Natural killer cell treated with Interleukin-12 subunit alpha and Interleukin-12 subunit beta and Interleukin-15 and Interleukin-18, amount 100 ng/mL, for 72 hours (primary cell): ENCODE results near the gene ANKDD1A. TPM values are rescaled to one million over a fixed set of nuclear protein-coding genes. Genes with fewer than 3 reads are reported as not detected.

Experiments
- ATAC-seq, 2 donors: fragments of 150-1000 bp; cut with Tn5 transposase in 1 of 2; sonication (Bioruptor Pico), chemical (Tn5 transposase) in 1 of 2; 2 replicates each; pipeline ENCODE4 v1.10.0; 2021
- DNase-seq: peaks from one replicate; pipeline ENCODE4 v3.0.0; 2022; ENCODE audit warnings: low spot score
- H3K27ac Mint-ChIP-seq, 2 donors: 1 replicate in 1 of 2; 2 replicates in 1 of 2; pipeline ENCODE4 v1.8.0; 2022; ENCODE audit warnings: mixed read lengths in 2 of 2, mild to moderate bottlenecking in 1 of 2, moderate library complexity in 1 of 2
- H3K27me3 Mint-ChIP-seq, 2 donors: 1 replicate in 1 of 2; 2 replicates in 1 of 2; pipeline ENCODE4 v1.8.0; 2022; ENCODE audit warnings: mixed read lengths in 2 of 2
- H3K36me3 Mint-ChIP-seq: one replicate; pipeline ENCODE4 v1.8.0; 2022; ENCODE audit warnings: mixed read lengths
- H3K4me1 Mint-ChIP-seq, 2 donors: 1 replicate in 1 of 2; 2 replicates in 1 of 2; pipeline ENCODE4 v1.8.0; 2022; ENCODE audit warnings: low read depth in 2 of 2, mixed read lengths in 2 of 2, mild to moderate bottlenecking in 1 of 2
- H3K4me3 Mint-ChIP-seq: one replicate; pipeline ENCODE4 v1.8.0; 2022; ENCODE audit warnings: mixed read lengths
- H3K9me3 Mint-ChIP-seq: 2 replicates; pipeline ENCODE4 v1.8.0; 2022; ENCODE audit warnings: mixed read lengths
- total RNA-seq, 2 donors: library from RNA; stranded (reverse); gene quantifications; one replicate each; pipeline ENCODE4 v1.2.3, GENCODE V29; 2022

Gene ANKDD1A
- total RNA-seq, 2 donors from 2014 or later, result 3.1 to 5.0 TPM

DNA sequence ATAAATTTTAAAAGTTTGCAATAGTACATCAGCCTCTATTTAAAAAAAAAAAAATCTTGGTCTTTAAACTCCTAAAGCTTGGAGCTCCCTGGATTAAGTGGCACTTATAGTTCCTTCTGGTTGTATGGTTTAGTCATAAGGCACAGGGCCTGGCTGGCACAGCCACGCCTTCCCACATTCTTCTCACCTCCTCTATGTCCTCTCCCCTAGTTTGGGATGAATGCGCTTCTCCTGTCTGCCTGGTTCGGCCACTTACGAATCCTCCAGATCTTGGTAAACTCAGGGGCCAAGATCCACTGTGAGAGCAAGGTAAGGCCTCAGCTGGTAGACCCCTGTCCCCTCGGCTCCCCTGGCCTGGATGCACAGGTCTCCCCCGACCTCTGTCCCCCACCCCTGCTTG lies 10.0 kb downstream of the ANKDD1A start:
- no peaks in the 10 kb centered on the region for H3K36me3 Mint-ChIP-seq
- no peak for ATAC-seq
- no peak overlapping the region for H3K27ac Mint-ChIP-seq
- H3K27me3 Mint-ChIP-seq, result no peaks in the 10 kb centered on the region
- H3K4me3 Mint-ChIP-seq, result no peak overlapping the region
- H3K9me3 Mint-ChIP-seq, result no peaks in the 10 kb centered on the region
- H3K4me1 Mint-ChIP-seq, result peaks cover 0 to 7% of the 10 kb centered on the region in 2 donors
- no peak for DNase-seq

DNA sequence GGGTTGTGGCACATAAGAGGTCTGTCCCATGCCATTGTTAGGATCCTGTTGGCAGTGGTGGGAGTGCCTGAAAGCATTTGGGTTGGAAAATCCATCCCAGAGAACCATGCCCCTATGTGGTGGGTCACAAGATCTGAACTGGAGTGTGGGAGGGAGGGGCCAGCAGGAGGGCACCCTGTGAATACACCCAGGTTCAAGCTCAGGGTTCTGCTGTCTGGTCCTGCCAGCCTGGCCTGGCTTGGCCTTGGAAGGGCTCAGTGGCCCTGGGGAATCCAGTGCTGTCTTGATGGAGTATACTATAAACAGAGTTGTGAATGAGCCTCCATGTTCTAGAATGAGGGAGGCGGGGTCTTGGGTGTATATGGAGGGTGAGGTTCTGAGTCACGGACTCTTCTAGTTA lies 11.8 kb downstream of the ANKDD1A start:
- Mint-ChIP-seq H3K4me1 (peaks cover 0 to 9% of the 10 kb centered on the region in 2 donors), H3K9me3 (no peaks in the 10 kb centered on the region), H3K27ac (no peak overlapping the region)

DNA sequence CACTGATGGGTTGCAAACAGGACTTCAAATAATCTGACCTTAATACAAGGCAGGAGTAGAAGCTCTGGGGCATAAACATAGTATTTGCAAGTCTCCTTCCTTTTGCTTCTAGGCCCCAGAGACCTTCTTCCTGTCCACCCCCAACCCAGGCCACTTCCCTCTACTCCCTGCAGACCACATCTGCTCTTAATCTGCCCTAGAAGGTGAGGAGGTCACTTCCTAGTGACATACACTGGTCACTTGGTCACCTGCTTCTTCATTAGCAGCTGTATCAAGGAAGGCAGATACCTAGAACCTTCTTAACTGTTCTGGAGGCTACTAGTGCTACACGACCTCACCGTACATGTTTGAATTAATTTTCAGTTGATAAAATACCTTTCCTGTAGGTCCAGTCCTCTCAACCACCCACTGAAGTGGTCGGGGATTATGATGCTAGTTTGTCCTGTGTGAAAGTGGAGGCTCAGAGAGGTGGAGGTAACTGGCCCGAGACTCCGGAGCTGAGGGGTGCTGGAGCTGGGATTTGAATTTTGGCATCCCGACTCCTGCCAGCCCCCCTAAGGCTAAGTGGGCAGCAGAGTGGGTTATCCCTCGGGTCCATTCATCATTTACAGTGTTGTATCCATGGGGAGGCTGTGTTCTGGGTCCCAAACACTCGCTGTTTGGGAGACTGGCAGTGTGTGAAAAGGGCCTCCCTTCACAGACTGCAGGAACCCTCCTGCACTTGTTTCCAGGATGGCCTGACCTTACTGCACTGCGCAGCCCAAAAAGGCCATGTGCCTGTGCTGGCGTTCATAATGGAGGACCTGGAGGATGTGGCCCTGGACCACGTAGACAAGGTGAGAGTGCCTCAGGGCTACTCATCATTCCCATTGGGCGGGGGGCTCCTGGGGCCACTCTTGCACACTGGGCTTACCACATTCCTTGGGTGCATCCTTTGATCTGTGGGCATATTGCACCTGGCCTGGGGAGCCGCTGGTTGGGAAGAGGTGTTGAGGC lies 13.9 kb downstream of the ANKDD1A start:
- no peaks in the 10 kb centered on the region for H3K9me3 Mint-ChIP-seq
- DNase-seq, result no peak
- peaks cover 0 to 9% of the 10 kb centered on the region in 2 donors for H3K4me1 Mint-ChIP-seq
- no peak for ATAC-seq
- no peak overlapping the region for H3K27ac Mint-ChIP-seq
- no peaks in the 10 kb centered on the region for H3K36me3 Mint-ChIP-seq
- no peaks in the 10 kb centered on the region for H3K27me3 Mint-ChIP-seq
- no peak overlapping the region for H3K4me3 Mint-ChIP-seq

More for the DNA sequence above, 11.8 kb downstream of the ANKDD1A start:
- ATAC-seq, result no peak
- H3K4me3 Mint-ChIP-seq, result no peak overlapping the region
- no peak for DNase-seq
- no peaks in the 10 kb centered on the region for H3K36me3 Mint-ChIP-seq
- no peaks in the 10 kb centered on the region for H3K27me3 Mint-ChIP-seq

DNA sequence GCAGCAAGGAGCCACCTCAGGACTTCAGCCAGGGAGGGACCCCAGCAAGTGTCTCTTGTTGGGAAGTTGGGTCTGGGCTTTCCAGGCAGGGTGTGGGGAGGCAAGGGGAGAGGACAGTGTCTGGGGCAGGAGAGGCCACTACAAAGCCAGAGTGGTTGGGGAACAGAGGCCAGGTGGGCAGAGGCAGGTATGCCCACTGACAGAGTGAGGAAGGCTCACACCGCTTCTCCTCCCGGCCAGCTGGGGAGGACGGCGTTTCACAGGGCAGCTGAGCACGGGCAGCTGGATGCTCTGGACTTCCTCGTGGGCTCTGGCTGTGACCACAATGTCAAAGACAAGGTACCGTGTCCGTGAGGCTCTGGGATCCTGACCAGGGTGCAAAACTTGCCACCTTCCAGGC lies 15.0 kb downstream of the ANKDD1A start:
- Mint-ChIP-seq H3K36me3 (no peaks in the 10 kb centered on the region), H3K9me3 (no peaks in the 10 kb centered on the region), H3K27ac (no peak overlapping the region), H3K4me3 (no peak overlapping the region), H3K27me3 (no peaks in the 10 kb centered on the region), H3K4me1 (peaks cover 0 to 9% of the 10 kb centered on the region in 2 donors)
- ATAC-seq (no peak), DNase-seq (no peak)

DNA sequence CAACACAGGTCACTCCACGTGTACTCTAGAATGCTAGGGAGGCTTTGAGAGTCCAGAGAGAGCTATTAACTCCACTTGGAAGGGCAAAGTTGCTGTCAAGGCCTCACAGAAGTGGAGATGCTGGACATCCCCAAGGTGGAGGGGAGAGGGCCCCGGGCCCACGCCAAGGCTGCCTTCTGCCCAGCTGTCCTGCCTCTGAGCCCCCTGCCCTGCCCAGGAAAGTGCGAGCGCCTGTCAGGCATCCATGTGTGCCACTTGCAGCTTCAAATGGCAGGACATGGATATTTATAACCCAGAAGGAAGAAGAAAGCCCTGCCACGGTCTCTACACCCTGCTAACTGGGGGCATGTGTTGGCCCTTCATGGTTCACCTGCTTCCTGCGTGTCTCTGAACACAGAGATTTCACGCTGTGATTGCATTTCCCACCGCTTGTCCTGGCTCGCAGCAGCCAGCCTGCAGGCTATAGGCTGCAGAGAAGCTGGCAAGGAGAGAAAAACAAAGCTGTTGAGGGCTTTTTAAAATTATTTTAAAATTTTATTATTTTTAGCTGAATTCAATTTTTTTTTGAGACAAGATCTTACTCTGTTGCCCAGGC lies 17.0 kb downstream of the ANKDD1A start:
- no peaks in the 10 kb centered on the region for H3K36me3 Mint-ChIP-seq
- H3K27ac Mint-ChIP-seq, result no peak overlapping the region
- DNase-seq (no peak), ATAC-seq (no peak)
- H3K27me3 Mint-ChIP-seq, result no peaks in the 10 kb centered on the region
- peaks cover 0 to 9% of the 10 kb centered on the region in 2 donors for H3K4me1 Mint-ChIP-seq
- no peaks in the 10 kb centered on the region for H3K9me3 Mint-ChIP-seq
- no peak overlapping the region for H3K4me3 Mint-ChIP-seq

DNA sequence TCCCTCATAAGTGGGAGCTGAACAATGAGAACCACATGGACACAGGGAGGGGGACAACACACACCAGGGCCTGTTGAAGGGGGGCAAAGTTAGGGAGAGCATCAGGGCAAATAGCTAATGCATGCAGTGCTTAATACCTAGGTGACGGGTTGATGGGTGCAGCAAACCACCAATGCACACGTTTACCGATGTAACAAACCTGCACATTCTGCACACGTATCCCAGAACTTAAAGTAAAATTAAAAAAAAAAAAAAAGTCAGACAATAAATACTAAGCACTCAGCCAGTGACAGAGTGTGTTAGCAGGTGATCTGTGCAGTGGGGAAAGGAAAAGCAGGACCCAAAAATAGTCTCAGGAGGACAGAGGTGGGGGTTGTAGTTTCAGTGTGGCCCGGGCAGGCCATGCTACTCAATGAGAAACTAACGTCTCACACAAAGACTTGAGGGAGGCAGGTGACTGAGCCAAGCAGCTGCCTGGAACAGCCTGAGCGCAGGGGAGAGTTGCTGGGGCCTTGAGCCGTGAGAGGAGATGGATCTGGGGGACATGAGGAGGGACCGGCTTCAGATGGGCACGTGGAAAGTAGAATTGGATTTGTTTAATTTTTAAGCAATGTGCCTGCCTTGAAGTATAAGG lies 18.4 kb downstream of the ANKDD1A start:
- no peaks in the 10 kb centered on the region for H3K27me3 Mint-ChIP-seq

DNA sequence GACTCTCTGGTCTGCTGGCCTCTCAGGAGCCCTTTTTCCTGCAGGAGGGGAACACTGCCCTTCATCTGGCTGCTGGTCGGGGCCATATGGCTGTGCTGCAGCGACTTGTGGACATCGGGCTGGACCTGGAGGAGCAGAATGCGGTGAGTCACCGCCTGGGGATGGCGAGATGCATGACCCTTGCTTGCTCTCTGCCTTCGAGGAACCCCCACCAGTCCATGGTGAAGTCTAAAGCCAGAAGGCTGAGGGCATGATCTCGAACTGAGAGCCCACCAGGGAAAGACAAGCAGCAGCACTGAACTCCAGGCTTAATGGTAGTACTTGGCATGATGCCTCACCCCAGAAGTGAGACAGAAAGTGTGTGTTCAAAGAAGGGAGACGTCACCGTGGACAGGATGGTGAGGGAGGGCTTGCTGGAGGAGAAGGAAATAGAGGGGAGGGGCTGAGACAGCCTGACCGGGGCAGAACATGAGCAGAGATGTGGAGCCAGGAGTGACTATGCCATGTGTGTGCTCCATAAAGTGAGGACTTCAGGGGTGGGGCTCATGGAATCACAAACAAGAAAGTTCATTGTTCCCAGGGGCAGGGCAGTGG lies 19.2 kb downstream of the ANKDD1A start:
- H3K9me3 Mint-ChIP-seq, result no peaks in the 10 kb centered on the region
- peak overlapping the region in 1 of 2 donors; percentile 15 for H3K27ac Mint-ChIP-seq
- DNase-seq (no peak), ATAC-seq (no peak)
- peaks cover 0 to 4% of the 10 kb centered on the region in 2 donors for H3K4me1 Mint-ChIP-seq
- H3K4me3 Mint-ChIP-seq, result no peak overlapping the region
- H3K27me3 Mint-ChIP-seq, result no peaks in the 10 kb centered on the region
- H3K36me3 Mint-ChIP-seq, result no peaks in the 10 kb centered on the region

More for the DNA sequence above, 18.4 kb downstream of the ANKDD1A start:
- ATAC-seq, result no peak
- H3K4me3 Mint-ChIP-seq, result no peak overlapping the region
- no peak for DNase-seq
- no peaks in the 10 kb centered on the region for H3K9me3 Mint-ChIP-seq
- H3K36me3 Mint-ChIP-seq, result no peaks in the 10 kb centered on the region
- H3K4me1 Mint-ChIP-seq, result peaks cover 0 to 9% of the 10 kb centered on the region in 2 donors
- H3K27ac Mint-ChIP-seq, result no peak overlapping the region

DNA sequence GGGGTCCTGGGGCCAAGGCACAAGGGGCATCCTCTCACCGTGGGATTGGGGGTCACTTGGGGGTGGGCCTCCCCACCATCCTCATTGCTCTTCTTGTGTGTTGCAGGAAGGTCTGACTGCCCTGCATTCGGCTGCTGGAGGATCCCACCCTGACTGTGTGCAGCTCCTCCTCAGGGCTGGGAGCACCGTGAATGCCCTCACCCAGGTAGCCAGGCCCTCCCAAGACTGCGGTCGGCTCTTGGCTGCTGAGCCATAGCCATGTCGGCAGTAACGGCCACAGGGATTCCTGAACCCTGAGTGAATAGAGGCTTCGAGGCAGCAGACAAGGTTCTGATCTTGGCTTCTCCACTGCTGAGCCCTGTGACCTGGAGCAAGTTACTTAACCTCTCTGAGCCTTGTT lies 19.7 kb downstream of the ANKDD1A start:
- H3K4me3 Mint-ChIP-seq, result no peak overlapping the region
- H3K27ac Mint-ChIP-seq, result no peak overlapping the region
- H3K27me3 Mint-ChIP-seq, result no peaks in the 10 kb centered on the region
- ATAC-seq (no peak), DNase-seq (no peak)
- no peaks in the 10 kb centered on the region for H3K36me3 Mint-ChIP-seq
- peaks cover 0 to 4% of the 10 kb centered on the region in 2 donors for H3K4me1 Mint-ChIP-seq
- no peaks in the 10 kb centered on the region for H3K9me3 Mint-ChIP-seq

DNA sequence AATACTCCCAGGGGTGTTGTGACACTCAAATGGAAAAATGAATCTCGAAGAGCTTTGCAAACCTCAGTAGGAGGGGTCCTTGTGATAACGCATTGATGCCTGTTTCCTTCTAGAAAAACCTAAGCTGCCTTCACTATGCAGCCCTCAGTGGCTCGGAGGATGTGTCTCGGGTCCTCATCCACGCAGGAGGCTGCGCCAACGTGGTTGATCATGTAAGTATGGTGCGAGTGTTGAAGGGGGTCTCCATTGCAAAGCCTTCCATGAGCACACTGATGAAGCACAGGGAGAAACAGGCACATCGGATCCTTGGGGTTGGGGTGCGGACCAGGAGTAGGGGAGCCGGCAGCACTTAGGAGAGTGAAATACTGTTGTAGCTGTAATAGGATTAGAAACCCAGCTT lies 22.3 kb downstream of the ANKDD1A start:
- DNase-seq, result no peak
- H3K36me3 Mint-ChIP-seq, result no peaks in the 10 kb centered on the region
- no peak overlapping the region for H3K27ac Mint-ChIP-seq
- H3K4me1 Mint-ChIP-seq, result no peaks in the 10 kb centered on the region
- ATAC-seq, result no peak
- no peaks in the 10 kb centered on the region for H3K27me3 Mint-ChIP-seq
- H3K4me3 Mint-ChIP-seq, result no peak overlapping the region
- no peaks in the 10 kb centered on the region for H3K9me3 Mint-ChIP-seq

DNA sequence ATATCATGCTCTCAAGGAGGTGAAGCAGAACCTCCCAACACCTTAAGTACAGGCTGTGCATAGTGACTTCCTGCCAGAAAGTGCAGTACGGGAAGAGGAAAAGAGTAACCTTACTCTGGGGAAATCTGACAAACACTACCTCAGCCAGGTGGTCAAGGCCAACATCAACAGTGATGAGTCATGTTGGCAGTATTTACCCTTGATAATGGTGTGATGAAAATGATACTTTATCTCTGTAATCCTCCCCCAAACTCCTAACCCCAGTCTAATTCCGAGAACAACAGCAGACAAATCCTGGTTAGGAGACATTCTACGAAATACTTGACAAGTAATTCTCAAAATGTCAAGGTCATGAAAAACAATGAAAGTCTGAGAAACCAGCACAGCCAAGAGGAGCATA lies 26.5 kb downstream of the ANKDD1A start:
- no peaks in the 10 kb centered on the region for H3K36me3 Mint-ChIP-seq
- no peaks in the 10 kb centered on the region for H3K9me3 Mint-ChIP-seq
- no peak overlapping the region for H3K4me3 Mint-ChIP-seq
- DNase-seq (no peak), ATAC-seq (no peak)
- H3K27ac Mint-ChIP-seq, result no peak overlapping the region
- no peaks in the 10 kb centered on the region for H3K27me3 Mint-ChIP-seq
- no peaks in the 10 kb centered on the region for H3K4me1 Mint-ChIP-seq

DNA sequence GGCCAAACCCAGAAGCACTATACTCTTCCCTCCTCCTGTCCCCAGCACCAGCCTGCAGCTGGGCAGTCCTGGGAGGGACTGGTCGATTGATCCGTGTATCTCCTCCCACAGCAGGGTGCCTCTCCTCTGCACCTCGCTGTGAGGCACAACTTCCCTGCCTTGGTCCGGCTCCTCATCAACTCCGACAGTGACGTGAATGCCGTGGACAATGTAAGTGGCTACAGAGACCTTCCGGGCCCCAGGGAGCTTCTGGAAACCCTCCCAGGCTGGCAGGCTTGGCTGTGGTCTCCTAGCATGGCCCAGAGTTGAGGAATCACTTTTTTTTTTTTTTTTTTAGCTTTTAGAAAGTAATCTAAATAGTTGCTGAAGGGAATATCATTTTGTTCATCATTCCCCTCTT lies 30.7 kb downstream of the ANKDD1A start:
- no peaks in the 10 kb centered on the region for H3K4me1 Mint-ChIP-seq
- no peak for ATAC-seq
- H3K27me3 Mint-ChIP-seq, result no peaks in the 10 kb centered on the region
- DNase-seq, result no peak
- no peak overlapping the region for H3K27ac Mint-ChIP-seq
- no peaks in the 10 kb centered on the region for H3K36me3 Mint-ChIP-seq
- H3K9me3 Mint-ChIP-seq, result no peaks in the 10 kb centered on the region
- no peak overlapping the region for H3K4me3 Mint-ChIP-seq

DNA sequence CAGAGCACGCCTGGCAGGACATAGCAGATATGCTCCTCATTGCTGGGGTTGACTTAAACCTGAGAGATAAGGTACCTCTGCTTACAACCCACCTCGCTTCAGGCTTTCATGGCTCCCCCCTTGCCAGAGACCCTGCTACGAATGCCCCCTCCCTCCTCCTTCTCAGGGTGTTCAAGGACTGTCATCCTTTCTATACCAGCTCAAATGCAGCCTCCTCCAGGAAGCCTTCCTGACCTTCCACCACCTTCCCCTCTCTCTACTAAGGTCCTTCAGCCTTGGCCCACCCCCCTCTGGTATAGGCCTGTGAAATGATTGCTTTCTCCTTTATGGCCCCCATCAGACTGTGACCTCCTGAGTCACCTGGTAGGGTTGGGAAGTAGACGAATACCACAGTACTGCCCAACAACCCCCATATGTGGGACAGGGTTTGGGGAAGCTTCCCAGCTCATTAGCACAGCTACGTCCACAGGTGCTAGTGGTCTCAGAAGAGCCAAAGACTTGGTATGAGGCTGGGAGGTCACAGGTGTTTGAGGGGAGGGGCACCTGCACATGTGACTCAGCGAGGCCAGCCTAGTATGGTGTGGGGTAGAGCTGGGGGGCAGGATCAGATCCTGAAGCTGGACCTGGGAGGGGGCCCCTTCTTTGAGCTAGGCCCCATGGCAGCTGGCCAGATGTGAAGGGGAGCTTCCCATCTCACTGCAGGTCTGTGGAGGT lies 32.0 kb downstream of the ANKDD1A start:
- Mint-ChIP-seq H3K9me3 (no peaks in the 10 kb centered on the region), H3K4me1 (no peaks in the 10 kb centered on the region), H3K36me3 (no peaks in the 10 kb centered on the region), H3K27ac (no peak overlapping the region), H3K27me3 (no peaks in the 10 kb centered on the region), H3K4me3 (no peak overlapping the region)
- DNase-seq (no peak), ATAC-seq (no peak)

DNA sequence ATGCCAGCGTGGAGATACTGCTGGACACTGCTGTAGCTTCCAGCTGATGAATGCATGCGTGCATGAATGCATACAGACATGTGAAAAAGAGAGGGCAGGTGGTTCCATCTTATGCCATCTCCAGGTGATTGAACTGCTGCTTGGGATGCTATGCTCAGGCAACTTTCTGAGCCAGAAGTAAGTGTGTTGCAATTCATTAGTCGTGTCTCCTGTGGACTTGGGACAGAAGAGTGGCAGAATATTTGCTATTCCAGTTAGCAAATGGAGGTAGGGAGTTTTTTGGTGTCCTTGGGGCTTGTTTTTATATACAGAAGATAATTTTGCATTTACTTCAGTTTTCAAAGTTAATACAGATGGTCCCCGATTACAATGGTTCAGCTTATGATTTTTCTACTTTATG lies 33.3 kb downstream of the ANKDD1A start:
- Mint-ChIP-seq H3K36me3 (no peaks in the 10 kb centered on the region), H3K4me3 (no peak overlapping the region), H3K27me3 (no peaks in the 10 kb centered on the region), H3K4me1 (no peaks in the 10 kb centered on the region), H3K27ac (no peak overlapping the region), H3K9me3 (no peaks in the 10 kb centered on the region)
- no peak for DNase-seq
- no peak for ATAC-seq
